Measurements from ENCODE around the gene SLC25A23. TPM values are rescaled to one million over a fixed set of nuclear protein-coding genes. Genes with fewer than 3 reads are reported as not detected.

SLC25A23 gene
- total RNA-seq, 4 donors from 2014 or later: 111 to 328 (median 240) TPM

DNA sequence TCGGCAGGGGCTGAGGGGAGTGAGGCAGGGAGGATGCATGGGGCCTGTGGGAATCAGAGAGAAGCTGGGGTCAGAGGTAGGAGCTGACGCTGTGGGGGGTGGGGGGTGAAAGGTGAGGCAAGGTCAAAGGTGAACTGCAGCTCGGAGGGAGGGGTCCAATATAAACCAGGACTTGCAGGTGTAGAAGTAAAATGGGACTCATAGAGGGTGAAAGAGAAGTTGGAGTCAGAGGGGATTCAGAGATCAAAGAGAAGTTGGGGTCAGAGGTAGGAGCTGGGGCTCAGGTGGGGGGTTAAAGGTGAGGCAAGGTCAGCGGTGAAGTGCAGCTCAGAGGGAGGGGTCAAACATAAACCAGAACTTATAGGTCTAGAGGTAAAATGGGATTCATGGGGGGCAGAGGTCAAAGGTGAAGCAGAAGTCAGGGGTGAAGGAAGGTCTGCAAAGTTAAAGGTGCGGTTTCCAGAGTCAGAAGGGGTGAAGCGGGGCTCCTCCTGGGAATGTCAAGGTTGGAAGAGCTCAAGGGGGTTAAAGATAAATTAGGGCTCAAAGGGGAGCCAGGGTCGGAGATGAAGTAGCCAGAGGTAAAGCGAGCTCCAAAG is 34.9 kb upstream of the SLC25A23 start:
- Histone ChIP-seq H3K36me3 (no peaks in the 10 kb centered on the region), H3K9me3 (peaks cover 0 to 20% (median 0%) of the 10 kb centered on the region in 3 donors), H3K27me3 (peaks cover 15% of the 10 kb centered on the region), H3K4me3 (no peak overlapping the region), H3K4me1 (no peaks in the 10 kb centered on the region), H3K27ac (no peak overlapping the region)
- ATAC-seq: no peak
- 62 to 85% methylated on average over 6 to 8 of the region's 8 CpGs for WGBS, 2 donors (ENCODE audit: low coverage in 1 of 2)
- TF ChIP-seq, protein P1, sequence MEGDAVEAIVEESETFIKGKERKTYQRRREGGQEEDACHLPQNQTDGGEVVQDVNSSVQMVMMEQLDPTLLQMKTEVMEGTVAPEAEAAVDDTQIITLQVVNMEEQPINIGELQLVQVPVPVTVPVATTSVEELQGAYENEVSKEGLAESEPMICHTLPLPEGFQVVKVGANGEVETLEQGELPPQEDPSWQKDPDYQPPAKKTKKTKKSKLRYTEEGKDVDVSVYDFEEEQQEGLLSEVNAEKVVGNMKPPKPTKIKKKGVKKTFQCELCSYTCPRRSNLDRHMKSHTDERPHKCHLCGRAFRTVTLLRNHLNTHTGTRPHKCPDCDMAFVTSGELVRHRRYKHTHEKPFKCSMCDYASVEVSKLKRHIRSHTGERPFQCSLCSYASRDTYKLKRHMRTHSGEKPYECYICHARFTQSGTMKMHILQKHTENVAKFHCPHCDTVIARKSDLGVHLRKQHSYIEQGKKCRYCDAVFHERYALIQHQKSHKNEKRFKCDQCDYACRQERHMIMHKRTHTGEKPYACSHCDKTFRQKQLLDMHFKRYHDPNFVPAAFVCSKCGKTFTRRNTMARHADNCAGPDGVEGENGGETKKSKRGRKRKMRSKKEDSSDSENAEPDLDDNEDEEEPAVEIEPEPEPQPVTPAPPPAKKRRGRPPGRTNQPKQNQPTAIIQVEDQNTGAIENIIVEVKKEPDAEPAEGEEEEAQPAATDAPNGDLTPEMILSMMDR (IDR thresholded peaks at IDR 0.05): no peak
- TF ChIP-seq EP300 (IDR thresholded peaks at IDR 0.05): no peak
- no peak for TF ChIP-seq POLR2A (IDR thresholded peaks at IDR 0.05)
- no peak for TF ChIP-seq POLR2AphosphoS5 (IDR thresholded peaks at IDR 0.05)

DNA sequence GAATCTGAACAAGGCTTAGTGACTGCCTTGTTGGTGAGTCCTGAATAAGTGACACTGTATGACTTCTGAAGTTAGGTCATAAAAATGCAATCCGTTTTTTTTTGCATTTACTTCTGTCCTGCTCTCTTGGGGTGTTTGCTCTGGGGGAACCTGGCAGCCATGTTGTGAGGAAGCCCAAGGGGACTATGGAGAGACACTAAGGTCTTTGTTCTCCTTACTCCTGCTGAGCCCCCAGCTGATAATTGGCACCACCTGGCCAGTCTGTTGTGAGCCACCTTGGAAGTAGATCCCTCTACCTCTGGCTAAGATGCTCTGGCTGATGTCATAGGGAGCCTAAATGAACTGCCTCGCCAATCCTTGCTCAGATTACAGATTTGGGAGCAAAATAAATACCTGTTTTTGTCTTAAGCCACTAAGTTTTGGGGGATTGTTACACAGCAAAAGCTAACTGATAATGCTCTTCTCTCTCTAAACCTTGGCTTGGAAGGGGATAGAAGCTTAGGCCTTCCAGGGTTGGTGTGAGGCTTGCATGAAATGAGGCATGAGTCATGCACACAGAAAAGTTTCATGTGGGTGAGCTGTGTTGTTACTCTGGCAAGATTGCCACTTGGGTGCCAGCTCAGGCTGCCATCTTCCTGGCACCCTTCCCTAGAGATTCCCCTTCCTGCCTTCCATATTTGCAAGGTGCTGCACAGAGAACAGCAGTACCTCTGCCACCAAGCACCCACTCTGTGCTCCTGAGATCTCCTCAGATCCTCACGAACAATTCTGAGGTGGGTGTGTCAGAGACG is 32.4 kb upstream of the SLC25A23 start:
- no peaks in the 10 kb centered on the region for H3K4me1 ChIP-seq
- H3K36me3 ChIP-seq: no peaks in the 10 kb centered on the region
- no peak overlapping the region for H3K27ac ChIP-seq
- no peak for ATAC-seq
- no peak overlapping the region for H3K4me3 ChIP-seq
- peaks cover 23% of the 10 kb centered on the region for H3K27me3 ChIP-seq
- no peak for TF ChIP-seq POLR2A (IDR thresholded peaks at IDR 0.05)
- TF ChIP-seq EP300 (IDR thresholded peaks at IDR 0.05): no peak
- no peak for TF ChIP-seq POLR2AphosphoS5 (IDR thresholded peaks at IDR 0.05)
- TF ChIP-seq, protein P1 (IDR thresholded peaks at IDR 0.05): no peak
- peaks cover 0 to 20% (median 0%) of the 10 kb centered on the region in 3 donors for H3K9me3 ChIP-seq
- WGBS, 2 donors (ENCODE audit: low coverage in 1 of 2): 75% methylated on average over 1 of the region's 4 CpGs; no CpG with 5 or more reads in 1 of the 2 donors

DNA sequence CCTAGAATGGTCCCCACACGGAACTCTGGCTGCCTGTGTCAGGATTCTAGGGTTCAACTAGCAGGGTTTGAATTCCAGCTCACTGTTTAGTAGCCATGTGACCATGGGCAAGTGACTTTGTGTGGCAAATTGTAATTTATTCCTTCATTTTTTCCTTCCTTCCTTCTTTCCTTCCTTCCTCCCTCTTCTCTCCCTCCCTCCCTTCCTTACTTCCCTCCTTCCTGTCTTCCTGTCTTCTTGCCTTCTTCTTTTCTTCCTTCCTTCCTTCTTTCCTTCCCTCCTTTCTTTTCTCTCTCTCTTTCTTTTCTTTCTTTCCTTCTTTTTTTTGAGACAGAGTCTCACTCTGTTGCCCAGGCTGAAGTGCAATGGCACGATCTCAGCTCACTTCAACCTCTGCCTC is 30.5 kb upstream of the SLC25A23 start:
- ATAC-seq: no peak
- Histone ChIP-seq H3K4me3 (no peak overlapping the region), H3K36me3 (no peaks in the 10 kb centered on the region), H3K4me1 (no peaks in the 10 kb centered on the region), H3K9me3 (peaks cover 0 to 20% (median 0%) of the 10 kb centered on the region in 3 donors), H3K27ac (no peak overlapping the region), H3K27me3 (peaks cover 35% of the 10 kb centered on the region)
- TF ChIP-seq, protein P1 (IDR thresholded peaks at IDR 0.05): no peak
- no peak for TF ChIP-seq POLR2AphosphoS5 (IDR thresholded peaks at IDR 0.05)
- no peak for TF ChIP-seq EP300 (IDR thresholded peaks at IDR 0.05)
- TF ChIP-seq POLR2A (IDR thresholded peaks at IDR 0.05): no peak
- WGBS, 2 donors (ENCODE audit: low coverage in 1 of 2): 59 to 75% methylated on average over 2 of the region's 2 CpGs

DNA sequence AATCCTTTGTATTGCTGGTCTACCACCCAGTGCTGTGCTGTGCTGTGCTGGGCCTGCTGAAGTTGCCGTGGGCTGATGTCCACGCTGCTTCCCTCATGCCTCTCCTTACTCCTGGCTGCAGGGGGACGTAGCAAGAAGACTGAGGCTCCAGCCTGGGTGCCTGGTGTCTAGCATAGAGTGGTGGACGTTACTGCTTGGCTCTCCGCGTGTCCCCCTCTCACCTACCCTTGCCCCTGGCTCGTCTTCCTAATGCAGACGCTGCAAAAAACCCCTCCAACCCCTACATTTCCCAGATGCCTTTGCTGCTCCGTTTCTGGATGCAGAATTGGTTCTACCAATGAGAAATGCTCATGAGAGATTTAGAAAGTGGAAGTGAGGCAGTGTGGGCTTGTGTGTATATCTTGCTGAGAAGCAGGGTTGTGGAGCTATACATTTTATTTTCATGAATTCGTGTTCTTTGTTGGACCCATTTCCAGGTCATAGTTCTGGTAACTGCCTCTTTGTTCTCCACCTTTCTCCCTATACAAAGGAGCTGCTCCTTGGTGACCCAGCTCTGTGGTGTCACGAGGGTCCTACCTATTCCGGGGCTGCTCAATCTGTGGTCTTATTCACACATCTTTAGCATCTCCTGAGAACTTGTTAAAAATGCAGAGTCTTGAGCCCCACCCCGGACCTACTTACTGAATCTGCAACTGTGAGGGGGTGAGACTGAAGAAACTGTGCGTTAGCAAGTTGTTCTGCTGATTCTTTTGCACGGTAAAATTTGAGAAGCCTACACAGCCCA is 29.9 kb upstream of the SLC25A23 start:
- Histone ChIP-seq H3K27me3 (peaks cover 35% of the 10 kb centered on the region), H3K4me1 (no peaks in the 10 kb centered on the region), H3K36me3 (no peaks in the 10 kb centered on the region), H3K9me3 (peaks cover 0 to 20% (median 0%) of the 10 kb centered on the region in 3 donors), H3K27ac (no peak overlapping the region), H3K4me3 (no peak overlapping the region)
- ATAC-seq: no peak
- 36 to 50% methylated on average over 3 to 11 of the region's 15 CpGs for WGBS, 2 donors (ENCODE audit: low coverage in 1 of 2)
- no peak for TF ChIP-seq EP300 (IDR thresholded peaks at IDR 0.05)

DNA sequence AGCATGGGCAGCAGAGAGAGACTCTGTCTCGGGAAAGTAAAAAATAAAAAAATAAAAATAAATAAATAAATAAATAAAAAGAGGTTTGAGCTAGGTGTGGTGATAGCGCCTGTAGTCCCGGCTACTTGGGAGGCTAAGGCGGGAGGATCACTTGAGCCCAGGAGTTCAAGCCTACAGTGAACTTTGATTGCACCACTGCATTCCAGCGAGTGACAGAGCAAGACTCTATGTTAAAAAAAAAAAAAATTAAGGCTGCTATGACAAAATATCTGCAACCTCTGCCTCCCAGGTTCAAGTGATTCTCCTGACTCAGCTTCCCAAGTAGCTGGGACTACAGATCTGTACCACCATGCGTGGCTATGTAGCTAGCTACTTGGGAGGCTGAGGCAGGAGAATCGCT is 25.2 kb upstream of the SLC25A23 start:
- Histone ChIP-seq H3K4me3 (no peak overlapping the region), H3K4me1 (no peaks in the 10 kb centered on the region), H3K27me3 (peaks cover 67% of the 10 kb centered on the region), H3K9me3 (no peaks in the 10 kb centered on the region), H3K27ac (no peak overlapping the region), H3K36me3 (no peaks in the 10 kb centered on the region)
- ATAC-seq: no peak
- whole genome bisulfite sequencing, 2 donors (ENCODE audit: low coverage in 1 of 2): 92 to 94% methylated on average over 2 to 7 of the region's 7 CpGs
- TF ChIP-seq POLR2AphosphoS5 (IDR thresholded peaks at IDR 0.05) (no peak), POLR2A (IDR thresholded peaks at IDR 0.05) (no peak), EP300 (IDR thresholded peaks at IDR 0.05) (no peak)
- TF ChIP-seq, protein P1 (IDR thresholded peaks at IDR 0.05): no peak
